ENCODE measurements around the gene AP4M1. TPM values are rescaled to one million over a fixed set of nuclear protein-coding genes. Genes with fewer than 3 reads are reported as not detected.

Gene AP4M1
- total and polyA plus RNA-seq, 2 donors (not counting 1 experiment from before 2014, with no cell fraction given): 17.2 to 19.6 TPM

DNA sequence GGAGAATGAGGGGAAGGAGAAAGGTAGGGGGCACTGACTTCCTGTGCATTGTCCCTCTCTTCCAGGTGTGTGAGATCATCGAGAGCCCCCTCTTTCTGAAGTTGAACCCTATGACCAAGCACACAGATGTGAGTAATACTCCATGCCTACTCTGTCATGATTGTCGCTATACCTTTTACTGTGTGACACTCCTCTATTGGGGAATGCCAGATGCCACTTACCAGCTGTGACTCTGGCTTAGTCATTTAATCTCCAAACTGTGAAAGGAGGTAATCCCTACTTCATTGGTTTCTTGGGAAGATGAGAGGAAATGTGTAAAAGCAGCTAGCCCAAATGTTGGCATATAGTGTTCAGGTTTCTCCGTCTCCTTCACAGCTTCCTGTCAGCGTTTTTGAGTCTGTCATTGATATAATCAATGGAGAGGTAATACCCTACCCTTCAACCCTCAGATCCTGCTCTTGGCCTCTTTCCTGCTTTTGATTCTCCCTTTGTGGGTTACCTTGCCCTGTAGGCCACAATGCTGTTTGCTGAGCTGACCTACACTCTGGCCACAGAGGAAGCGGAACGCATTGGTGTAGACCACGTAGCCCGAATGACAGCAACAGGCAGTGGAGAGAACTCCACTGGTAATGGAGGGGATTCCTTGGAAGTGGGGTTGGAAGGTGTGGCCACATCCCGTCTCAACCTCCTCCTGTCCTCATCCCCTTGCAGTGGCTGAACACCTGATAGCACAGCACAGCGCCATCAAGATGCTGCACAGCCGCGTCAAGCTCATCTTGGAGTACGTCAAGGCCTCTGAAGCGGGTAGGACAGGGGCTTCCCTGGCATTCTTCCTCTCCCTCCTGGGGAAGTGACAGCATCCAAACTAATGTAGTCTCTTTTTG lies 10.7 kb upstream of the AP4M1 start:
- Histone ChIP-seq H3K4me3 (replicated peaks in 1 of 4; ENCODE audit: control extremely low read depth in 1 of 4, insufficient read depth in 1 of 4, low read depth in 3 of 4, low read length in 4 of 4) (no peak overlapping the region), H3K27me3 (ENCODE audit: control insufficient read depth, insufficient read depth, low read length) (no peaks in the 10 kb centered on the region), H3K4me2 (ENCODE audit: extremely low read depth, insufficient read depth, low read length) (peak overlapping the region; percentile 15), H4K20me1 (ENCODE audit: control insufficient read depth, extremely low read depth, insufficient read depth, low read length) (no peaks in the 10 kb centered on the region), H3K79me2 (ENCODE audit: control insufficient read depth, insufficient read depth, low read length) (peaks cover 27% of the 10 kb centered on the region), H2AFZ (ENCODE audit: low read length) (no peak overlapping the region), H3K9ac (ENCODE audit: insufficient read depth, low read length) (no peak overlapping the region), H3K27ac (ENCODE audit: insufficient read depth, low read length) (peak overlapping the region; percentile 34), H3K9me3 (ENCODE audit: control insufficient read depth, insufficient read depth, low read depth, low read length) (no peaks in the 10 kb centered on the region), H3K36me3 (ENCODE audit: control insufficient read depth, insufficient read depth, low read length) (peaks cover 42% of the 10 kb centered on the region), H3K4me1 (ENCODE audit: control insufficient read depth, extremely low read depth, insufficient read depth, low read length) (peaks cover 27% of the 10 kb centered on the region)
- TF ChIP-seq, protein P1, sequence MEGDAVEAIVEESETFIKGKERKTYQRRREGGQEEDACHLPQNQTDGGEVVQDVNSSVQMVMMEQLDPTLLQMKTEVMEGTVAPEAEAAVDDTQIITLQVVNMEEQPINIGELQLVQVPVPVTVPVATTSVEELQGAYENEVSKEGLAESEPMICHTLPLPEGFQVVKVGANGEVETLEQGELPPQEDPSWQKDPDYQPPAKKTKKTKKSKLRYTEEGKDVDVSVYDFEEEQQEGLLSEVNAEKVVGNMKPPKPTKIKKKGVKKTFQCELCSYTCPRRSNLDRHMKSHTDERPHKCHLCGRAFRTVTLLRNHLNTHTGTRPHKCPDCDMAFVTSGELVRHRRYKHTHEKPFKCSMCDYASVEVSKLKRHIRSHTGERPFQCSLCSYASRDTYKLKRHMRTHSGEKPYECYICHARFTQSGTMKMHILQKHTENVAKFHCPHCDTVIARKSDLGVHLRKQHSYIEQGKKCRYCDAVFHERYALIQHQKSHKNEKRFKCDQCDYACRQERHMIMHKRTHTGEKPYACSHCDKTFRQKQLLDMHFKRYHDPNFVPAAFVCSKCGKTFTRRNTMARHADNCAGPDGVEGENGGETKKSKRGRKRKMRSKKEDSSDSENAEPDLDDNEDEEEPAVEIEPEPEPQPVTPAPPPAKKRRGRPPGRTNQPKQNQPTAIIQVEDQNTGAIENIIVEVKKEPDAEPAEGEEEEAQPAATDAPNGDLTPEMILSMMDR (conservative IDR thresholded peaks at IDR 0.05 in 1 of 2, IDR thresholded peaks at IDR 0.05 in 1 of 2; ENCODE audit: low read depth in 1 of 2, low read length in 2 of 2): no peak
- TF ChIP-seq EZH2 (IDR thresholded peaks at IDR 0.05; ENCODE audit: low read length, missing control alignments): no peak
- DNase-seq (ENCODE audit: low read depth in 2 of 2): no peak

DNA sequence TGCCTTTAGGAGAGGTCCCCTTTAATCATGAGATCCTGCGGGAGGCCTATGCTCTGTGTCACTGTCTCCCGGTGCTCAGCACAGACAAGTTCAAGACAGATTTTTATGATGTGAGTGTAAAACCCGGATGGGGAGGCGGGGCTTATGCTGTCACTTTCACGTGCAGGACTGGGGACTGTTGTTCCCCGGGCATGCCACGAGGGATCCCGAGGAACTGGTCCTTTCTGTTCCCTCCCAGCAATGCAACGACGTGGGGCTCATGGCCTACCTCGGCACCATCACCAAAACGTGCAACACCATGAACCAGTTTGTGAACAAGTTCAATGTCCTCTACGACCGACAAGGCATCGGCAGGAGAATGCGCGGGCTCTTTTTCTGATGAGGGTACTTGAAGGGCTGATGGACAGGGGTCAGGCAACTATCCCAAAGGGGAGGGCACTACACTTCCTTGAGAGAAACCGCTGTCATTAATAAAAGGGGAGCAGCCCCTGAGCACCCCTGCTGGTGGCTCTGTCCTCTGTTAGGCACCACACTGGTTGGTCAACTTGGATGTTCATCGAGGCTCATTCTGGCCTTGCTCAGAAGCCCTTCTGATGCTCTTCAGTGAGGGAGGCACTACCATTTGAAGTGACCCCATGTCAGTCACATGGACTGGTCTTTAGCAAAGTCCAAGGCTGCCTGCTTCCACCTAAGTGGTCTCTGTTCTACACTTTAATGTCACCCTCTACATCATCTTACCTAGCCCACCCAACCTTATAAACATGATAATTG lies 9.8 kb upstream of the AP4M1 start:
- Histone ChIP-seq H3K4me1 (ENCODE audit: control insufficient read depth, extremely low read depth, insufficient read depth, low read length) (peaks cover 26% of the 10 kb centered on the region), H3K27me3 (ENCODE audit: control insufficient read depth, insufficient read depth, low read length) (no peaks in the 10 kb centered on the region), H2AFZ (ENCODE audit: low read length) (no peak overlapping the region), H3K27ac (ENCODE audit: insufficient read depth, low read length) (peak overlapping the region; percentile 34), H3K79me2 (ENCODE audit: control insufficient read depth, insufficient read depth, low read length) (peaks cover 27% of the 10 kb centered on the region), H4K20me1 (ENCODE audit: control insufficient read depth, extremely low read depth, insufficient read depth, low read length) (no peaks in the 10 kb centered on the region), H3K36me3 (ENCODE audit: control insufficient read depth, insufficient read depth, low read length) (peaks cover 46% of the 10 kb centered on the region), H3K4me2 (ENCODE audit: extremely low read depth, insufficient read depth, low read length) (peak overlapping the region; percentile 15), H3K4me3 (replicated peaks in 1 of 4; ENCODE audit: control extremely low read depth in 1 of 4, insufficient read depth in 1 of 4, low read depth in 3 of 4, low read length in 4 of 4) (no peak overlapping the region), H3K9me3 (ENCODE audit: control insufficient read depth, insufficient read depth, low read depth, low read length) (no peaks in the 10 kb centered on the region), H3K9ac (ENCODE audit: insufficient read depth, low read length) (no peak overlapping the region)
- TF ChIP-seq, protein P1 (conservative IDR thresholded peaks at IDR 0.05 in 1 of 2, IDR thresholded peaks at IDR 0.05 in 1 of 2; ENCODE audit: low read depth in 1 of 2, low read length in 2 of 2): peak in 1 of 2 donors; percentile 19
- no peak for TF ChIP-seq EZH2 (IDR thresholded peaks at IDR 0.05; ENCODE audit: low read length, missing control alignments)
- DNase-seq (ENCODE audit: low read depth in 2 of 2): peak in 1 of 2 donors; percentile 29

DNA sequence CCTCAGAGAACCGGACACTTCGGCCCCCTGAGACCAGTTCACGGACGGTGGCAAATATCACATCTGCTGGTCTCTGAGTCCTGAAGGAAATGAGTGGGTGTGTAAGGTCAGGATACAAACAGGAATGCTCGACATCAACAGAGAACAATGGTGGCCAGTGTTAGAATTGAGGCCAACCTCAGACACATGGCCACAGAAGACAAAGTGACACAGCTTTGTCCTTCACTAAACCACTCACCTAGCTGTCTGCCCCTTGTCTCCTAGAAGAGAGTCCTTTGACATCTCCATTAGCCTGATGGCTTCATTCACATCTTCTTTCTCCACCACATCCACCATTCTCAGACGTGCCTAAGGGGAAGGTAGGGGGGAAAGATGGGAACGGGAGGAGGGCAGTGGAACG lies 8.4 kb upstream of the AP4M1 start:
- TF ChIP-seq EZH2 (IDR thresholded peaks at IDR 0.05; ENCODE audit: low read length, missing control alignments): no peak
- TF ChIP-seq, protein P1 (conservative IDR thresholded peaks at IDR 0.05 in 1 of 2, IDR thresholded peaks at IDR 0.05 in 1 of 2; ENCODE audit: low read depth in 1 of 2, low read length in 2 of 2): no peak
- peaks cover 57% of the 10 kb centered on the region for H3K36me3 ChIP-seq (ENCODE audit: control insufficient read depth, insufficient read depth, low read length)
- no peak overlapping the region for H3K9ac ChIP-seq (ENCODE audit: insufficient read depth, low read length)
- peaks cover 18% of the 10 kb centered on the region for H3K4me1 ChIP-seq (ENCODE audit: control insufficient read depth, extremely low read depth, insufficient read depth, low read length)
- peaks cover 34% of the 10 kb centered on the region for H3K79me2 ChIP-seq (ENCODE audit: control insufficient read depth, insufficient read depth, low read length)
- no peak overlapping the region for H3K4me3 ChIP-seq (replicated peaks in 1 of 4; ENCODE audit: control extremely low read depth in 1 of 4, insufficient read depth in 1 of 4, low read depth in 3 of 4, low read length in 4 of 4)
- H3K27me3 ChIP-seq (ENCODE audit: control insufficient read depth, insufficient read depth, low read length): no peaks in the 10 kb centered on the region
- H3K9me3 ChIP-seq (ENCODE audit: control insufficient read depth, insufficient read depth, low read depth, low read length): no peaks in the 10 kb centered on the region
- no peak for DNase-seq (ENCODE audit: low read depth in 2 of 2)
- H3K4me2 ChIP-seq (ENCODE audit: extremely low read depth, insufficient read depth, low read length): no peak overlapping the region
- H4K20me1 ChIP-seq (ENCODE audit: control insufficient read depth, extremely low read depth, insufficient read depth, low read length): no peaks in the 10 kb centered on the region
- H3K27ac ChIP-seq (ENCODE audit: insufficient read depth, low read length): no peak overlapping the region
- H2AFZ ChIP-seq (ENCODE audit: low read length): no peak overlapping the region

Data from fibroblast of lung (primary cell).